SU-DHL-6 (cell line): Measurements from ENCODE around the gene TNIK.

Experiments
- H2AFZ ChIP-seq: fragments of 200-600 bp; sonication (generic); 2 replicates; pipeline ENCODE4 v1.6.1; 2014; ENCODE audit warnings: low read depth, mild to moderate bottlenecking, moderate library complexity, mixed read lengths, antibody characterized with exemption, low read length; ENCODE audit not compliant: severe bottlenecking
- H3F3A ChIP-seq: fragments of 200-600 bp; shearing (Covaris generic); 2 replicates; pipeline ENCODE4 v1.6.0; 2016; ENCODE audit warnings: antibody characterized with exemption, mild to moderate bottlenecking; ENCODE audit not compliant: insufficient read depth
- H3K27ac ChIP-seq: fragments of 200-600 bp; sonication (generic); 2 replicates; pipeline ENCODE4 v1.5.1; 2016; ENCODE audit warnings: low read depth, mild to moderate bottlenecking, low read length, moderate library complexity, mixed read lengths
- H3K27me3 ChIP-seq: fragments of 200-600 bp; sonication (generic), shearing (Covaris generic); 2 replicates; pipeline ENCODE4 v1.6.0; 2014; ENCODE audit warnings: mild to moderate bottlenecking, low read length
- H3K36me3 ChIP-seq: fragments of 200-600 bp; sonication (generic); 2 replicates; pipeline ENCODE4 v1.6.1; 2014; ENCODE audit warnings: mild to moderate bottlenecking, low read length, mixed read lengths
- H3K4me2 ChIP-seq: fragments of 300-600, 200-600 bp; shearing (Covaris generic), sonication (generic); 2 replicates; pipeline ENCODE4 v1.6.0; 2014; ENCODE audit warnings: low read length, low read depth, mild to moderate bottlenecking; ENCODE audit not compliant: poor library complexity, severe bottlenecking
- H3K4me3 ChIP-seq: fragments of 200-600 bp; sonication (generic); 2 replicates; pipeline ENCODE4 v1.5.1; 2014; ENCODE audit warnings: antibody characterized with exemption, low read length, mild to moderate bottlenecking, mixed read lengths; ENCODE audit not compliant: insufficient read depth, poor library complexity, severe bottlenecking
- H3K79me2 ChIP-seq: fragments of 200-600 bp; sonication (generic); 2 replicates; pipeline ENCODE4 v1.6.1; 2014; ENCODE audit warnings: mild to moderate bottlenecking, low read length, moderate library complexity; ENCODE audit not compliant: insufficient read depth
- H3K9ac ChIP-seq: fragments of 200-600 bp; sonication (generic); 2 replicates; pipeline ENCODE4 v1.7.0; 2014; ENCODE audit warnings: mild to moderate bottlenecking, low read length
- H3K9me2 ChIP-seq: fragments of 200-600 bp; sonication (generic); replicated peaks from 2 replicates; pipeline ENCODE4 v1.6.1; 2014; ENCODE audit warnings: low read length; ENCODE audit not compliant: insufficient read depth
- H3K9me3 ChIP-seq: fragments of 200-600 bp; sonication (generic); 2 replicates; pipeline ENCODE4 v1.6.1; 2014; ENCODE audit warnings: low read length, mixed read lengths; ENCODE audit not compliant: insufficient read depth
- H4K20me1 ChIP-seq: fragments of 200-600 bp; sonication (generic); 2 replicates; pipeline ENCODE4 v1.6.1; 2014; ENCODE audit warnings: low read depth, mild to moderate bottlenecking, antibody characterized with exemption, low read length, moderate library complexity, mixed read lengths
- CTCF ChIP-seq: fragments of 200-600 bp; sonication (generic); IDR thresholded peaks from one replicate; pipeline ENCODE4 v1.5.1; 2017; ENCODE audit warnings: antibody characterized with exemption, mild to moderate bottlenecking, low read length, moderate library complexity; ENCODE audit not compliant: insufficient read depth, poor library complexity, severe bottlenecking
- EZH2phosphoT487 ChIP-seq: fragments of 200-600 bp; sonication (generic), shearing (Covaris generic); conservative IDR thresholded peaks from 2 replicates; pipeline ENCODE4 v1.6.1; 2018; ENCODE audit warnings: mild to moderate bottlenecking, antibody characterized with exemption, low read length, moderate library complexity, mixed read lengths

TNIK gene

GRCh38 chr3:171038342-171038741, 421.9 kb downstream of the TNIK start:
- Histone ChIP-seq H3K4me2 (no peak overlapping the region), H3K27me3 (no peaks in the 10 kb centered on the region), H4K20me1 (no peaks in the 10 kb centered on the region), H3K27ac (no peak overlapping the region), H2AFZ (no peak overlapping the region), H3F3A (no peaks in the 10 kb centered on the region), H3K9me3 (no peaks in the 10 kb centered on the region), H3K9me2 (no peaks in the 10 kb centered on the region), H3K4me3 (no peak overlapping the region), H3K79me2 (no peaks in the 10 kb centered on the region), H3K9ac (no peak overlapping the region), H3K36me3 (no peaks in the 10 kb centered on the region)
- TF ChIP-seq CTCF (no peak), EZH2phosphoT487 (no peak)

- Histone ChIP-seq H3K4me3 (no peak overlapping the region), H3K9me2 (no peaks in the 10 kb centered on the region), H4K20me1 (no peaks in the 10 kb centered on the region), H3K4me2 (no peak overlapping the region), H3K27ac (no peak overlapping the region), H3K79me2 (no peaks in the 10 kb centered on the region), H3K36me3 (no peaks in the 10 kb centered on the region), H3K9me3 (no peaks in the 10 kb centered on the region), H3K9ac (no peak overlapping the region), H3F3A (no peaks in the 10 kb centered on the region), H3K27me3 (no peaks in the 10 kb centered on the region), H2AFZ (no peak overlapping the region)
- TF ChIP-seq EZH2phosphoT487: no peak
- no peak for TF ChIP-seq CTCF
Measured at GRCh38 chr3:171028779-171029232, 431.4 kb downstream of the TNIK start.

- H4K20me1 ChIP-seq: no peaks in the 10 kb centered on the region
- H3K4me2 ChIP-seq: no peak overlapping the region
- no peak overlapping the region for H3K4me3 ChIP-seq
- no peak for TF ChIP-seq CTCF
- TF ChIP-seq EZH2phosphoT487: no peak
- no peak overlapping the region for H3K27ac ChIP-seq
- H3F3A ChIP-seq: no peaks in the 10 kb centered on the region
- H3K9ac ChIP-seq: no peak overlapping the region
- no peaks in the 10 kb centered on the region for H3K36me3 ChIP-seq
- H3K9me3 ChIP-seq: no peaks in the 10 kb centered on the region
- no peaks in the 10 kb centered on the region for H3K79me2 ChIP-seq
- H3K27me3 ChIP-seq: no peaks in the 10 kb centered on the region
- H2AFZ ChIP-seq: no peak overlapping the region
- H3K9me2 ChIP-seq: no peaks in the 10 kb centered on the region
Measured at GRCh38 chr3:171028025-171028778, 432.0 kb downstream of the TNIK start.
